Measurements from ENCODE around the gene FAHD2A.

- no peak for TF ChIP-seq CTCF (IDR thresholded peaks at IDR 0.05; ENCODE audit: insufficient read depth, low read length, poor library complexity, severe bottlenecking)
- TF ChIP-seq EZH2phosphoT487 (conservative IDR thresholded peaks at IDR 0.05; ENCODE audit: low read length), result no peak
These were observed 41.1 kb upstream of the FAHD2A start for GRCh38 chr2:95361216-95361980.
